CD4-positive, alpha-beta T cell treated with Interleukin-6 for 4 hours (primary cell): ENCODE results near the gene HOXC12.

Source experiments
- DNase-seq: peaks from one replicate; pipeline ENCODE4 v3.0.0-alpha.2; 2020; ENCODE audit warnings: mixed read lengths

HOXC12 gene

GRCh38 chr12:53973236-53974042 is 18.7 kb downstream of the HOXC12 start:
- no peak for DNase-seq

- peak; percentile 44 for DNase-seq
Measured at GRCh38 chr12:53974084-53975063, 19.7 kb downstream of the HOXC12 start, which contains the start of gene HOTAIR. Gene HOTAIR, minus strand, starts transcription at chr12:53974954.

- DNase-seq = no peak
Measured at GRCh38 chr12:53975064-53975471, 20.4 kb downstream of the HOXC12 start.

- no peak for DNase-seq
Measured at GRCh38 chr12:53975479-53976152, 20.9 kb downstream of the HOXC12 start.

- DNase-seq = no peak
Measured at GRCh38 chr12:53976172-53976822, 21.6 kb downstream of the HOXC12 start.

GRCh38 chr12:53976823-53977595 is 22.3 kb downstream of the HOXC12 start:
- no peak for DNase-seq

GRCh38 chr12:53977596-53978445 is 23.1 kb downstream of the HOXC12 start:
- DNase-seq = no peak

GRCh38 chr12:53978477-53979356 is 24.0 kb downstream of the HOXC12 start:
- DNase-seq = no peak

GRCh38 chr12:53980104-53980801 is 25.6 kb downstream of the HOXC12 start:
- no peak for DNase-seq

GRCh38 chr12:53980802-53981496 is 26.2 kb downstream of the HOXC12 start:
- DNase-seq = no peak

GRCh38 chr12:53981634-53982565 is 27.2 kb downstream of the HOXC12 start:
- DNase-seq = no peak

- no peak for DNase-seq
Measured at GRCh38 chr12:53982648-53983567, 28.2 kb downstream of the HOXC12 start.

- DNase-seq = no peak
Measured at GRCh38 chr12:53983568-53983949, 28.9 kb downstream of the HOXC12 start.

- no peak for DNase-seq
Measured at GRCh38 chr12:53983950-53984572, 29.4 kb downstream of the HOXC12 start.

GRCh38 chr12:53984901-53985691 is 30.4 kb downstream of the HOXC12 start, which contains the start of gene HOXC10:
Gene HOXC10, plus strand, starts transcription at chr12:53985146. Its CDS starts 114 bp downstream, at chr12:53985260.
- peak; percentile 83 for DNase-seq
